HuH-7 (cell line): ENCODE results near the gene ITFG2.
A peak's percentile ranks its signal among the peaks of the same experiment; 100 is the strongest.
"Not testable (repeated sequence)": the region's sequence is repeated elsewhere in the genome, so short reads cannot be mapped to it uniquely, and the experiment has no call there.

Source experiments
- DNase-seq: peaks from one replicate; pipeline ENCODE4 v3.0.0; 2011; ENCODE audit warnings: low spot score

Gene ITFG2

DNA sequence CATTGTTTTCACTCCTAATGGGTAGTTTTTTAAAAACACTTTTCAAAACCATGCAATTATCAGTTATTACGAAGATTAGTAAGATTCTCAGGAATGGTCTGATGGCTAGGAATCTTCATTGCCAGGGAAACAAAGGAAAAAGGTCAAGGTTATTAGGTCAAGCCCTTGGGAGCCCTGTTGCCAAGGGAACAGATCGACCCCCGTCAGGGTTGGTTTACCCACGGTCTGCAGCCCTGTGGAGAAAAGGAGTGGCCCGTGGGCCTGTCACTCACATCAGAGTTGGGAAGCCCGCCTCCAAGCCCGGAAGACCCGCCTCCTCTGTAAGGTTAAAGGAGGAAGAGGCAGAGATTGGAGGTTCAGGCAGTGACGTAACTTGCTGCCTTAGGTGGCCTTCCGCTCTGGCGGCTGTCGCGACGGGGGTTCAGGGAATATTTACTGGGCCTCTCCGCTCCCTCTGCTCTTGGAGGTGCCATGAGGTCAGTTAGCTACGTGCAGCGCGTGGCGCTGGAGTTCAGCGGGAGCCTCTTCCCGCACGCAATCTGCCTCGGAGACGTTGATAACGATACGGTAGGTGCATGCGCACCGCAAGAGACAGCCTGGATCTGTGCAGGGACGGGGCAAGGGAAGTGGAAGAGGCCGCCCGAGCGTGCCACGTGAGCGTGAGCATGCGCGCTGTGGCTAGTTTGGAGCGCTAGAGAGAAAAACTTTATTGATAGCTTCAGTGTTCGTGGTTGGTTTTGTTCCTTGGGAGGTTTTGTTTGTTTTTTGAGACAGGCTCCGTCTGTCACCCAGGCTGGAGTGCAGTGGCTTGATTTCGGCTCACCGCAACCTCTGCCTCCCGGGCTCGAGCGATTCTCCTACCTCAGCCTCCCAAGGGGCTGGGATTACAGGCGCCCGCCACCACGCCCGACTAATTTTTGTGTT lies at the start of gene ITFG2:
Gene ITFG2 (plus strand): TSS at position 379 of the 924 bp plus-strand sequence. CDS start 93 bp downstream, at position 472.
- DNase-seq: peak; percentile 87

DNA sequence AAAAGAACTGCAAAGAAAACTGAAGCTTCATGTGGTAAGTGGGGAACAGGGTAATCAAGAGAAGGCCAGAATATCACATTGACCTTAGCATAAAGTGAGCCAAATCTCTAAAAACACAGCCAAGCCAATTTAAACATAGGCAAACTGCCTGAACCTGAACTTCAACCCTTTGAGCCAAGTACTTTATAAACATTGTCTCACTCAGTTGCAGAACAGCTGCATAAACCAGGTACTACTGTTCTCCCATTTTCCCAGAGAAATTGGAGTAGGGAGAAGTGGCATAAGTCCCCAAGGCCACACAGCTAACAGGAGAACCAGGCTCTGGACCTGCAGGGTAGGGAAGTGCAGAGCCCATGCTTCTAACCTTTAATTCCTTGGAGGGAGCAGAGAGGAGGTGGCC lies 48.1 kb upstream of the ITFG2 start:
- DNase-seq: no peak

GRCh38 chr12:2765052-2765451 lies 47.4 kb upstream of the ITFG2 start:
- no peak for DNase-seq

- no peak for DNase-seq
Observed at GRCh38 chr12:2765608-2766007, 46.9 kb upstream of the ITFG2 start.

GRCh38 chr12:2768224-2768961 lies 44.1 kb upstream of the ITFG2 start:
- no peak for DNase-seq

GRCh38 chr12:2769866-2770533 lies 42.5 kb upstream of the ITFG2 start:
- no peak for DNase-seq

DNA sequence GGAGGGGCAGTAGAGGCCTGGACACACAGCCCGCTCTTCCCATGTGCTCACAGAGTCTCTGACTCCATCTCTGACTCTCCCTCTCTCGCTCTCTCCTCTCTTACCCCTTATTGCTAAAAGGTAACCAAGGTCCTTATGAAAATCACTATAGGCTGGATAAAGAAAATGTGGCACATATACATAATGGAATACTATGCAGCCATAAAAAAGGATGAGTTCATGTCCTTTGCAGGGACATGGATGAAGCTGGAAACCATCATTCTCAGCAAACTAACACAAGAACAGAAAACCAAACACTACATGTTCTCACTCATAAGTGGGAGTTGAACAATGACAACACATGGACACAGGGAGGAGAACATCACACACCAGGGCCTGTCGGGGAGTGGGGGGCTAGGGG lies 41.9 kb upstream of the ITFG2 start:
- DNase-seq: not testable (repeated sequence)

DNA sequence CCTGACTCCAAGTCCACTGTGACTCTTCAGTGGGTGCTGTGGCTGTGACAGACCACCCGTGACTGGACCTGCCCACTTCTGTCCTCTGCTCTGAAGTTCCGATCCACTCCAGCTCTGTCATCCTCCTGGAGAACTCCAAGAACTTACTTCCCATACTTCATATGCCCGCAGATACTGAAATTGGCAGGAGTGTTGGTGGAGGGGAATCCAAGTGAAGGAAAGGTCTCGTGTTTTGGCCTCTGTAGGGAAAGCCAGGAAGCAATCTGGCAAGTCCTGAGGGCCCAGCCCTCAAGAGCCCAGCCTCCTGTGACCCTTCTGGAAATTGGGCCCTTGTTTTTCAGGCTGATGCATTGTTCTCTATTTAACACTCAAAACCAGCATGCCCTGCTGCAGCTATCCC lies 40.1 kb upstream of the ITFG2 start:
- DNase-seq: no peak

- DNase-seq: no peak
Observed at GRCh38 chr12:2773199-2773875, 39.1 kb upstream of the ITFG2 start.

DNA sequence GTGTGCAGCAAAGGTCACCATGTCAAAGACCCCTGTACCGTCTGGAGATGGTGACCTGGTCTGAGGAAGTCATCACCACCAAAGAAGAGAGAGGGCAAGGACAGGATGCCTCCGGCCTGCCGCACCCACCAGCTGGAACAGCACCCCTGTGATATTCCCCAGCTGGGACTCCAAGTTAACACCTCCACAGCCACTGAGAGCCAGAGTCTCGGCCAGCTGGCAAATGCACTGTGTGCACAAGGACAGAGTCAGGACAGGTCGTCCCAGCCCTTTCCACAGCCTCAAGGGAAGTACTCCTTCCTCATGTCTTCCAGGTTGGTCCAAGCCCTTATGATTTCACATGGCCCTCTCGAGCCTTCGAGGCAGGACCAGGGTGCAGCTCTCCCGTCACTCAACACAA lies 37.0 kb upstream of the ITFG2 start:
- no peak for DNase-seq

DNA sequence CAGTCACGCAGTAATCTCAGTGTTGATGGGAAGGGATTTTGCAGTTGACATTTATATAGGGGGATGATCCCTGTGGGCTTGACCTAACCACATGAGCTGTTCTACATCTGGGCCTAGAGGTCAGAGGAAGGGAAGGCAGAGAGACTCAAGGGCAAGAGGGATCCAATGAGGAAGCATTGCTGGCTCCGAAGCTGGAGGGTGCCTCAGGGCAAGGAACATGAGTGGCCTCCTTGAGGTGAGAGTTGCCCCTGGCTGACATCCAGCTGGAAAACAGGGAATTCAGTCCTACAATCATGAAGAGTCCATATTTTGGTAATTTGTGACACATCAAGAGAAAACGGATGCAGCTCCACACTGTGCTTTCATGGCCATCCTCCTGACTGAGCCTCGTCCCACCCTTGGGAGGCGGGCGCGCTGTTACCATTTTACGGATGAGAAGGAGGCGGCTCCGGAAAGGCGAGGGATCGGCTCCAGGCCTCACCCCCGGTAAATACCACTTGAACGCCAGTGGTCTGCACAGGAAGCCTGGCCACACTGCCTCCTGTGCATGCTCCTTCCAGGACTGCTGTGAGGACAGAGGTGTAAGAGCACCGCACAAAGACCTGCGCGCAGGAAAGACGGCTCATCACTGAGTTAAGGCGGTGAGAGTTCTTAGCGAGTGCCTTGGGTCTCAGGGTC lies 36.2 kb upstream of the ITFG2 start:
- no peak for DNase-seq

DNA sequence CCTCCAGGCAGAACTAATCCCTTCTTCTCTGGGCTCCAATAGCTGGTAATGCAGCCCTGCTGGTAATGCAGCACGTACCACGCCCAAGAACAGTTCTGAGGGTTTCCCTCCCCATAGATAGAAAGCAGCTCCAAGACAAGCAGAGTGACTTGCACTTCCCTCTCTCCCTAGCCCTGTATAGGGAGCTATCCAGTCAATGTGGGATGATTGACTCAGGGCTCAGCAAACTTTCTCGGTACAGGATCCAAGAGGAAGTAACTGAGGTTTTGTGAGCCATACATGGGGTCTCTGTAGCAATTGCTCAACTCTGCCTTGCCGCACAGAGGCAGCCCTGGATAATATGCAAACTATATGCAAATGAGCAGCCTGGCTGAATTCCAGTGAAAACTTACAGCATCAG lies 33.2 kb upstream of the ITFG2 start:
- DNase-seq: no peak

DNA sequence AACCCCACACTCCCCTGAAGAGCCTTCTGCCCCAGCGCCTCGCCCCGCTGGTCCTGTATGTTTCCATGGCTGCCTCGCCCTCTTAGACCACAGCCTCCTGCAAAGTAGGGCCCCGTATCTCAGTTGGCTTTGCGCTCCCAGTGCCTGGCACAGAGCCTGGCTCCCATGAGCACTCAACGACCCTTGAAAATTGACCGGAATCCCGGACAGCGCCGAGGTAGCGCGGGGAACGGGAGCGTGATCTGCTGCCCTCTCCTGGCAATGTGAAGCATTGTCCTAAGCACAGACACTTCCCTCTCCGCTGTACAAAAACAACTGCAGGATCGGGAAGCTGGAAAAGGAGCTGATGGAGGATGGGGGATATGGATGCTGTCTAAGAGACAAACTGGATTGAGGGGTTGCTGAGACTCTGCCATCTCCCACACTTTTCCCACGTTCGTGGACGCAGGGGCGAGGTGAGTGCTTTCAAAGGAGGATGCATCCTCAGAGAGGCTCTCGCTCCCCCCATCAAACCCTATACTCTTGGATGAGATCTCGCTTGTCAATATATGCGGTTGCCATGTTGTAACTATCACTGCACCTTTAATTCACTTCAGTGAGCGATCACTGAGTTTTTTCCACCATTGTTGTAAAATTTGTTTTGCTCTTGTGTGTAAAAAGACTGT lies 28.4 kb upstream of the ITFG2 start:
- peak; percentile 68 for DNase-seq

DNA sequence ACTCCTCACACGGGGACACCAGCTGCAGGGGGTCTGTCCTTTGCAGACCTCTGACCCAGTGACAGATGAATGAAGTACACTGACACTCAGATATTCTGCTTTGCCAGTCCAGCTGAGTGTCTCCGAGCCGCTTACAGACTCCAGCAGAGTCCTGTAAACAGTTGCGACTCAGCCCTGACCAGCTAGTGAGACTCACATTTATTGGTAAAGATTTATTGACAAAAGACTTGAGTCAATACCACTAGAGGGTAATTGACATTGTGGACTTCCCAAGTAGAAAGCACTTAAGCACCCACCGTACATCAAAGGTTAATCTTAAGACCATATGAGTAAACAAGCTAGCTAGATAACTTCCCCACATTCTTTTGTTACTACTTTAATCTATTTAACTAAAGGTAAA lies 27.5 kb upstream of the ITFG2 start:
- DNase-seq: no peak

DNA sequence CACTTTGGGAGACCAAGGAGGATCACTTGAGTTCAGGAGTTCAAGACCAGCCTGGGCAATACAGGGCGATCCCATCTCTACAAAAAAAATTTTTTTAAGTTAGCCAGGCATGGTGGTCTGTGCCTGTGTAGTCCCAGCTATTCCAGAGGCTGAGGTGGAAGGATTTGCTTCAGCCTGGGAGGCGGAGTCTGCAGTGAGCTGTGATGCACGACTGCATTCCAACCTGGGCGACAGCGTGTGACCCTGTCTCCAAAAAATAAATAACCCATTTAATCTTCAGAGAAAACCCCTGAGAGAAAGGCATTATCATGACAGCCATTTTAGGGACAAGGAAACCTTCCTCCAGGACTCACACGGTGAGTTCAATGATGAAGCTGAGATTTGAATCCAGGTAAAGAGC lies 21.4 kb upstream of the ITFG2 start:
- no peak for DNase-seq

GRCh38 chr12:2792671-2793500 lies 19.6 kb upstream of the ITFG2 start:
- no peak for DNase-seq

GRCh38 chr12:2793561-2793960 lies 18.9 kb upstream of the ITFG2 start:
- DNase-seq: no peak

- DNase-seq: no peak
Observed at GRCh38 chr12:2794191-2794735, 18.2 kb upstream of the ITFG2 start.

- peak; percentile 93 for DNase-seq
Observed at GRCh38 chr12:2794736-2795289, 17.7 kb upstream of the ITFG2 start, which contains the start of gene FKBP4. Gene FKBP4, plus strand, starts transcription at chr12:2794970. Its CDS starts 170 bp downstream, at chr12:2795140.
